GM12875 (cell line): ENCODE results near the gene BICRAL.

Experiments
- H3K4me3 ChIP-seq: one replicate; pipeline ENCODE4 v1.5.1; 2011; ENCODE audit warnings: low read depth, low read length, control low read depth
- CTCF ChIP-seq: IDR thresholded peaks from 2 replicates; pipeline ENCODE4 v1.5.1; 2011; ENCODE audit warnings: low read depth, mild to moderate bottlenecking, control low read depth, inconsistent platforms, low read length, moderate library complexity, borderline replicate concordance; ENCODE audit not compliant: insufficient read depth

BICRAL gene

GRCh38 chr6:42860481-42860880 lies 78.6 kb downstream of the BICRAL start:
- TF ChIP-seq CTCF, result no peak
- H3K4me3 ChIP-seq, result no peak overlapping the region

GRCh38 chr6:42864602-42865001 lies 82.8 kb downstream of the BICRAL start:
- TF ChIP-seq CTCF, result no peak
- H3K4me3 ChIP-seq, result no peak overlapping the region

DNA sequence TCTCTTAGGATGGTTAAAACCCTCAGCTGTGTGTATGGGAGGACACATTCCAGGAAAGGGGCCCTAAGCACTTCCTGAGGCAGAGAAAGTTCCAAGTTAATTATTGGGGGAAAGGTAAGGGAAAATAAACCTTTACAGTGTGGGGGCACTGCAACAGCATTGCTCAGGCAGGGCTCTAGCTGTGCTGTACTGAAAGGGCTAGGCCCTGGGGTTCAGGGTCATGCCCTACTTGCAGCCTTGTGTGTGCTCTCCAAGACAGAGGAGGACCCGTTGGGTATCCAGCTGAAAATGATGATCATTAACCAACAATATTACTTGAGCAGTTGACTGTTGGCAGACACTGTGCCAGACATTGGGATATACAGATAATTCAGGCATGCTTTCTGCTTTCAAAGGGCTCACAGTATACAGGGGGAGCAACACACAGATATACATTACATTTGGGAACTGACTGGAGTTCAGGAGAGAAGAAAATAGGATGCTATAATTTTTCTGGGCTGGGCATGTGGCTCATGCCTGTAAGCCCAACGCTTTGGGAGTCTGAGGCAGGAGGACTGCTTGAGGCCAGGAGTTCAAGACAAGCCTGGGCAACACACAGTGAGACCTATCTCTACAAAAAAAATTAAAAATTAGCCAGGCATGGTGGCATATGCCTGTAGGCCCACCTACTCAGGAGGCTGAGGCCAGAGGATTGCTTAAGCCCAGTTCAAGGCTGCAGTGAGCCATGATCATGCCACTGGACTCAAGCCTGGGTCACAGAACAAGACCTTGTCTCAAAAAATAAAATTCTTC lies 88.5 kb downstream of the BICRAL start:
- TF ChIP-seq CTCF, result no peak
- H3K4me3 ChIP-seq, result no peak overlapping the region

DNA sequence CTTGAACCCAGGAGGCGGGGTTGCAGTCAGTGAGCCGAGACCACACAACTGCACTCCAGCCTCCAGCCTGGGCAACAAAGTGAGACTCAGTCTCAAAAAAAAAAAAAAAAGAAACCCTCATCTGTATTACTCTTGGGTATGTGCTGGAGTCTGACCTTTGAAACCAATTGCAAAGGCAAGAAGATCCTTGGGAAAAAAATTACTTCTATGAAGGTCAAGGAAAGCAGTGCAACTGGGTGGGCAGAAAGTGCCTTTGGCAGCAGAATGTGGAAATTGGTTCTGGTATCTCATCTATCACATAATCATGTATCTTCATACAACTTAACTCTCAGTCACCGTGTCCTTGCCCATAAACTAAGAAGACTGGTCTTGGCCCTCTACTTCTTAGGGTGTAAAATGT lies 89.9 kb downstream of the BICRAL start:
- no peak overlapping the region for H3K4me3 ChIP-seq
- no peak for TF ChIP-seq CTCF

DNA sequence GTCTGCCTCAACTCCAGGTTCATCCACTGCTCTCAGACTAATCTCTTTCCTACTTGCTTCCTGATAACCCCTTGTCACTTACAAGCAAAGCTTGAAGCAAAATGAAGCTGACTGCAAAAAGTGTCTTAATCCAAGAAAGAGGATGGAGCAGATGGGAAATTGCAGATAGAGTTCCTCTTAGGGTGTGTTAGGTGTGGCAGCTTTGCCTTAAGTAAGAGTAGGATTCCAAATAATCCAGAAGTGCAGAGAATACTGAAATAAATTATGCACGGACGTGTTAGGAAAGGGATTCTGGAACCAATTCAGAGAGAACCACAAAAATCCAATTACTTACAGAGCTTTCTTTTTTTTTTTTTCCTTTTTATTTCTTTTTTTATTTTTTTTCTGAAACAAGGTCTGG lies 91.5 kb downstream of the BICRAL start:
- TF ChIP-seq CTCF, result no peak
- H3K4me3 ChIP-seq, result no peak overlapping the region

GRCh38 chr6:42877695-42878094 lies 95.8 kb downstream of the BICRAL start:
- no peak overlapping the region for H3K4me3 ChIP-seq
- TF ChIP-seq CTCF, result no peak
